VCaP (cell line): ENCODE measurements around the gene SIK2.
"Not testable (repeated sequence)": the region's sequence is repeated elsewhere in the genome, so short reads cannot be mapped to it uniquely, and the experiment has no call there.

ENCODE experiments used
- H3K27ac ChIP-seq: fragments of 450-650 bp; 2 replicates; pipeline ENCODE4 v1.5.1; 2017
- TF ChIP-seq, protein P1 (sequence below): fragments of 450-650 bp; conservative IDR thresholded peaks from 2 replicates; pipeline ENCODE4 v1.5.1; 2017; ENCODE audit warnings: mild to moderate bottlenecking, moderate library complexity

Gene SIK2

DNA sequence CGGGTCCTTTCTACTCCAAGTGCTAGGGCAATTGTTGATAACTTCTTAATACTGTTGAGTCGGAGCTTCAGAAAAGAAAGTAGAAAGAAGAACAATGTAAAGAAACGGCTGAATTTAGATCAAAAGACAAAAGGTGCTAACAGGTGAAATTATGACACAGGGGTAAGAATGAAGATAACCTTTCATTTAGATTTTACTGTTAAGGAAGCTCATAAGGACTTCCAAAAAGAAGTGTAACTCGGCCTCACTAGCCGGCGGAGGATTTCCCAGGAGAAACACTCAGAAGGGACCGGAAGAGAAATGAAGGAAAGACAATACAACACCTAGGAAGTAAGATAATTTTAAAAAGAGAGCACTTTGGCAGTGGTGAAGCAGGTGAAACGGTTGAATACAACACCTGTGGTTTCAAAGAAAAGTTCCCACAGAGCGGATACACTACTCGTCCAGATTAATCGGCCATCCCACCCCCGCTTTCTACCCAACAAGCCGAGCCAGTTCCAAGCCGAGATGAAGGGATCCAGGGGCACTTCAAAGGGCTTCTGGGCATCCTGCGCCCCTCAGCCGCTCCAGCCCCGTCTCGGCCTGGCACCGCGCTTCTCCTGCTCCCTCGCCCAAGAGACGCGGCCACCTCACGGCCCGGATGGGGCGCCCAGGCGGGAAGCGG lies 163.2 kb downstream of the SIK2 start:
- peak overlapping the region; percentile 86 for H3K27ac ChIP-seq
- TF ChIP-seq, protein P1, sequence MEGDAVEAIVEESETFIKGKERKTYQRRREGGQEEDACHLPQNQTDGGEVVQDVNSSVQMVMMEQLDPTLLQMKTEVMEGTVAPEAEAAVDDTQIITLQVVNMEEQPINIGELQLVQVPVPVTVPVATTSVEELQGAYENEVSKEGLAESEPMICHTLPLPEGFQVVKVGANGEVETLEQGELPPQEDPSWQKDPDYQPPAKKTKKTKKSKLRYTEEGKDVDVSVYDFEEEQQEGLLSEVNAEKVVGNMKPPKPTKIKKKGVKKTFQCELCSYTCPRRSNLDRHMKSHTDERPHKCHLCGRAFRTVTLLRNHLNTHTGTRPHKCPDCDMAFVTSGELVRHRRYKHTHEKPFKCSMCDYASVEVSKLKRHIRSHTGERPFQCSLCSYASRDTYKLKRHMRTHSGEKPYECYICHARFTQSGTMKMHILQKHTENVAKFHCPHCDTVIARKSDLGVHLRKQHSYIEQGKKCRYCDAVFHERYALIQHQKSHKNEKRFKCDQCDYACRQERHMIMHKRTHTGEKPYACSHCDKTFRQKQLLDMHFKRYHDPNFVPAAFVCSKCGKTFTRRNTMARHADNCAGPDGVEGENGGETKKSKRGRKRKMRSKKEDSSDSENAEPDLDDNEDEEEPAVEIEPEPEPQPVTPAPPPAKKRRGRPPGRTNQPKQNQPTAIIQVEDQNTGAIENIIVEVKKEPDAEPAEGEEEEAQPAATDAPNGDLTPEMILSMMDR: no peak

DNA sequence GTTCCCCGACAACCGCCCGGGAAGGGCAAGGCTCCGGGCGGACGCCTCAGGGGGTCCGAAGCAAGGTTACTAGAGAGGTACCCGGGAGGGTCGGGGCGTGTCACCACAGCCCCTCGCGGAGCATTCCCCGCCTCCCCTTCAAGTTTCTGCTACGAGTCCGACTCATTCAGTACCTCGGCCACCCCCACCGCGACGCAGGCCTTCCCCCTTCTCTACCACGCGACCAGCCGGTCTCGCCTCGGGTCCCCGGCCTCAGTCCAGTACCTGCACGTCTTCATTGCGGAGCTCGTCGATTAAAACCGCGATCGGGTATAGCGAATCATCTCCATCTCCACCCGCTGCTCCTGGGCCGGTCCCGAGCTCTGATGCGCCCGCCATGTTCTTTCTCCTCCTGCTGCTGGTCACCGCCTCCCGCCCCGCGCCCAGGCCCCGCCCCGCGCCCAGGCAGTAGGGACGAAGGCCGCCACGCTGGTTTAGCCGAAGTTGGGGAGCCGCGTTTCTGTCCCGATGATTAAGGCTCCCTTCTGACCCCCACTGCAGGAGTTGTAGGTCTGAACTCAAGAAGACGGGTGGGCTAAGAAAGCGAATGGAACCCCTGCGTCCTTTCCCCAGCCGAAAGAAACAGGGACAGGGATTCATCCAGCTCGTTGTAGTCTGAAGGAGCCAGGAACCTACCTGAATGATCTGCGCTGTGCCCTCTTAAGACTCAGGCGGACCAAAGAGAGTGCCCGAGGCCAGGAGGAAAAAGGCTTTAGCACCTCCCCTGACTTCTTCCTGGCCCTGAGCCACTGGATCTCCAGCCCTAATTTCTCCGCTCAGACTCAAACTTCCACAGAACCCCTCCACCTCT lies 164.0 kb downstream of the SIK2 start, which contains the start of gene PPP2R1B:
Gene PPP2R1B, minus strand, starts transcription at position 406 of the 850 bp plus-strand sequence. Its CDS starts 28 bp downstream, at position 378.
- peak within 1 kb of the TSS; percentile 86 for H3K27ac ChIP-seq
- TF ChIP-seq, protein P1: no peak

DNA sequence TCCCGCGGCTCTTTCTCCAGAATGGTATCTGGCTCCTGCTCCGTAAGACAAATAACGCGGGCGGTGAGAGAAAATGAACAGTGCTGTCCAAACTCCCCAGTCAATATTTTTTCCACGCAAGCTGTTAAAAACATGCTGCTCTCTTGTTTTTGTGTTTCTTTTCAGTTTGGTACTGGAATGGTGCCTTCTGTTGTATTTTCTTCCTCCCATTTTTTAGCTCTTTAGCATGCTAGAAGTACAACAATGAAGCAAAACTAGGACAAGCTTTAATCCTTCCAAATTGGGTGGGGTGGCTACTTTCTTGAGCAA lies 164.5 kb downstream of the SIK2 start:
- peak overlapping the region; percentile 86 for H3K27ac ChIP-seq
- TF ChIP-seq, protein P1: no peak

DNA sequence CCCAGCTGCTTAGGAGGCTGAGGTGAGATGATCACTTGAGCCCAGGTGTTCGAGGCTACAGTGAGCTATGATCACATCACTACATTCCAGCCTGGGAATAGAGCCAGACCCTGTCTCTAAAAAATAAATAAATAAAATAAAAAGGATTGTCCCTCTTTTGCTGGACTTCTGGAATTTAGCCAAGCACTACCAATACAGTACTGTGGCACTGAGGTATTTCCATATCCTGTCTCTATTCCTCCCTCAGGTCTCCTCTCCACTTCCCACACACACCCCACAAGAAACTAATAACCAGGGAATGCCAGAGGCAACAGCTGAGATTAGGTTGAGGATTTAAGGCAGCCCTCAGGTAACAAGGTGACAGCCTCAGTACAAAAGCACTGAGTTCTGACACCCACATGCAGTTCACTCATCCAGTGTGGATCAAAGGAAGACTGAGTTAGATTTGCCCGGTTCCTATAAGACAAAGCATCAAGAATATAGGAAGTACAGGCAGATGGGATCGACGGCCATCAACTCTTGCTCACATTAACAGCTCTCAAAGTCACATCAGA lies 168.4 kb downstream of the SIK2 start:
- TF ChIP-seq, protein P1: no peak
- H3K27ac ChIP-seq: 0 out of 2 replicates have a peak overlapping the region, but pooled peaks have one; percentile 2

DNA sequence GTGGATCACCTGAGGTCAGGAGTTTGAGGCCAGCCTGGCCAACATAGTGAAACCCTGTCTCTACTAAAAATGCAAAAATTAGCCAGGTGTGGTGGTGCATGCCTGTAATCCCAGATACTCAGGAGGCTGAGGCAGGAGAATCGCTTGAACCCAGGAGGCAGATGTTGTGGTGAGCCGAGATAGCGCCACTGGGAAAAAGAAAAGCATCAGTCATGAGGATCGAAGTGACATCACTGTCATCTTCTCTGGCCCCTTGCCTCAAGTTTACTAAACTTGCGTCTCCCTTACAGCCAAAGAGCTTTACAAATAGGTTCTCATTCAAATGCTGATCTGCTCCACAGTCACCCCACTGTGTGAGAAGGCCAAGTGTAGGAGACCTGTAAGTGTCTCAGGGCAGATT lies 169.0 kb downstream of the SIK2 start:
- H3K27ac ChIP-seq: not testable (repeated sequence)

DNA sequence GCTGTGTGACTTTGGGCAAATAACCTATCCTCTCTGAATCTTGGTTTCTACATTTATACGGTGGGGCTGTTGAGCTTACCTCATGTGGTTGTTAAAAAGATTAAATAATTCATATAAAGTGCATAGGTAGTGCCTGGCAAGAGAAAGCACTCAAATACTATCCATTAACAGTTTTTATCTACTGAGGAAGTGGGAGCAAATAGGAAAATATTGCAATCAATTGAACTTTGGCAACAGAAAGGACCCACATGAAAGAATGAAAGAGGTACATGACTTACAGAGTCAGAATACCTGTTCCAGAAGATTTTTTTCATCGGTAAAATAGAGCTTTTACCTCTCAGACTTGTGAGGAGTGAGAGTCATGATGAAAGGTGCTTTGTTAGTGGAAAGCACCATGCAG lies 170.3 kb downstream of the SIK2 start:
- no peak overlapping the region for H3K27ac ChIP-seq
- TF ChIP-seq, protein P1: no peak

DNA sequence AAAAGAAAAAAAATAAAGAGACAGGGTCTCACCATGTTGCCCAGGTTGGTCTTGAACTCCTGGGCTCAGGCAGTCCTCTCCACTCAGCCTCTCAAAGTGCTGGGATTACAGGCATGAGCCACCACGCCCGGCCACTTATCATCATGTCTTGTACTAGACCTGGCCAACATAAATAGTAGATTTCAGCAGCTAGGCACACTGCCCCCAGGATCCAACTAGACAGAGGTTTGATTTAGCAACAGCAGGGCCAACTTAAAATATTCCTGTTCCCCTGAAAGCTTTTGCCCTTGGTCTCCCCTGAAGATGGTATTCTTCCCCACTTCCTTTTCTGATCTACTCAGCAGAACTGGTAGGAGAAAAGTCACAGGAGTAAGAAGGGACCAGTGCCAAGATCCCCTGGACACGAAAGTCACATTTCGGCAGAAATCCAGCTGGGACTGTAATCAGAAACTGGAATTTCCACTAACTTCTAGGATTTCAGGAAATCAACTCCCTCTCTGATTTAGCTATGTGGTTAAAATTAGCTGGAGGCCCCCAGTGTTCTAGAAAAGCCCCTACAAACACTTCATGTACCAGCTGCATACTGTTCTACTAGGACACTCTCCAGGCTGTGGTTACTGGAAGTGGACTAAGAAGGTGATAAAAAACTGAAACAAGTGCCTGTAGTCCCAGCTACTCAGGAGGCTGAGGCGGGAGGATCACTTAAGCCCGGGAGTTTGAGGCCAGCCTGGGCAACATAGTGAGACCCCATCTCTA lies 172.9 kb downstream of the SIK2 start:
- TF ChIP-seq, protein P1: no peak

More for the DNA sequence above, 172.9 kb downstream of the SIK2 start:
- no peak overlapping the region for H3K27ac ChIP-seq
